GM13977 (cell line): Measurements from ENCODE around the gene AHDC1.
"Not testable (repeated sequence)": the region's sequence is repeated elsewhere in the genome, so short reads cannot be mapped to it uniquely, and the experiment has no call there.

Experiments
- DNase-seq: peaks from one replicate; pipeline ENCODE4 v3.0.0; 2012; ENCODE audit warnings: low spot score
- in situ Hi-C: fragments of 300-500 bp; cut with MboI; formaldehyde crosslinking; loops from one replicate; pipeline ENCODE4 v1.12.0; 2022; ENCODE audit warnings: low sequenced_read_pairs, low pct_unique_long_range_greater_than_20kb, mixed read lengths, inconsistent platforms; ENCODE audit not compliant: unreplicated experiment
- TF ChIP-seq, protein P1 (sequence below): IDR thresholded peaks from 2 replicates; pipeline ENCODE4 v1.5.1; 2012; ENCODE audit warnings: mild to moderate bottlenecking, control low read depth; ENCODE audit not compliant: insufficient read depth; ENCODE audit errors: extremely low read depth, missing control alignments

AHDC1 gene

GRCh38 chr1:27506703-27507102 is 97.2 kb downstream of the AHDC1 start:
- TF ChIP-seq, protein P1, sequence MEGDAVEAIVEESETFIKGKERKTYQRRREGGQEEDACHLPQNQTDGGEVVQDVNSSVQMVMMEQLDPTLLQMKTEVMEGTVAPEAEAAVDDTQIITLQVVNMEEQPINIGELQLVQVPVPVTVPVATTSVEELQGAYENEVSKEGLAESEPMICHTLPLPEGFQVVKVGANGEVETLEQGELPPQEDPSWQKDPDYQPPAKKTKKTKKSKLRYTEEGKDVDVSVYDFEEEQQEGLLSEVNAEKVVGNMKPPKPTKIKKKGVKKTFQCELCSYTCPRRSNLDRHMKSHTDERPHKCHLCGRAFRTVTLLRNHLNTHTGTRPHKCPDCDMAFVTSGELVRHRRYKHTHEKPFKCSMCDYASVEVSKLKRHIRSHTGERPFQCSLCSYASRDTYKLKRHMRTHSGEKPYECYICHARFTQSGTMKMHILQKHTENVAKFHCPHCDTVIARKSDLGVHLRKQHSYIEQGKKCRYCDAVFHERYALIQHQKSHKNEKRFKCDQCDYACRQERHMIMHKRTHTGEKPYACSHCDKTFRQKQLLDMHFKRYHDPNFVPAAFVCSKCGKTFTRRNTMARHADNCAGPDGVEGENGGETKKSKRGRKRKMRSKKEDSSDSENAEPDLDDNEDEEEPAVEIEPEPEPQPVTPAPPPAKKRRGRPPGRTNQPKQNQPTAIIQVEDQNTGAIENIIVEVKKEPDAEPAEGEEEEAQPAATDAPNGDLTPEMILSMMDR: no peak
- no peak for DNase-seq
- in situ Hi-C loops: no loop called here

DNA sequence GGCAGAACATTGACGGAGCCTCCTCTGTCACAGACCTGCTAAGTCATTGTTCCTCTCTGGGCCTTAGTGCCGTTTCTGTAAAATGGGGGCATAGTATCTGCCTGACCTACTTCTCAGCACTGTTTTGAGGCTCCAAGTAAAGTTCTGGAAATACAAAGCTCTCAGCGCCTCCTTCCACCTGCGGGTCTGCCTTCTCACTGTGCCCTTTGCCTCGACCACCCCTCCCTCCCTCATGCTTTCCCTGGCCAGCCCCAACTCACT is 98.6 kb downstream of the AHDC1 start:
- in situ Hi-C loops: no loop called here
- DNase-seq: no peak
- TF ChIP-seq, protein P1: no peak

GRCh38 chr1:27504588-27505419 is 99.1 kb downstream of the AHDC1 start:
- DNase-seq: no peak
- in situ Hi-C loops: no loop called here

GRCh38 chr1:27503844-27504587 is 99.9 kb downstream of the AHDC1 start:
- TF ChIP-seq, protein P1: no peak
- DNase-seq: no peak
- in situ Hi-C loops: no loop called here

More at GRCh38 chr1:27504588-27505419, 99.1 kb downstream of the AHDC1 start:
- TF ChIP-seq, protein P1: no peak

DNA sequence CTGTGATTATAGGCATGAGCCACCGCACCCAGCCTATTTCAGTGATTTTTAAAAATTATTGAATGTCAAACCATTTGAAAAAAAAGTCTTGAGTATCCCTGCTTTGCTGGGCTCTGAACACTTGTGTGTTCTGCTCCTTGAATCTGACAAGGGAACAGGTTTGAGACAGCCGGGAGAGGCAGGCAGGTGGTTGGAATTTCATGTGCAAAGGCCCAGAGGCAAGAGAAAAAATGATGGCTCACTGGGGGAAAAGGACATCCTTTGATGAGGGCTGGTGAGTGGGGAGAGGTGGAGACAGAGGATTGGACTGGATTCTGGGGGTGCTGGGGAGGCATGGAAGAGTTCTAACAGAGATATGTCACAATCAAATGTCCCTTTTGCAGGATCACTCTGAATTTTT is 100.9 kb downstream of the AHDC1 start:
- in situ Hi-C loops: no loop called here
- TF ChIP-seq, protein P1: no peak
- DNase-seq: no peak

- DNase-seq, in situ Hi-C loops: not testable (repeated sequence)
These were observed 102.8 kb downstream of the AHDC1 start for GRCh38 chr1:27501159-27501558.

DNA sequence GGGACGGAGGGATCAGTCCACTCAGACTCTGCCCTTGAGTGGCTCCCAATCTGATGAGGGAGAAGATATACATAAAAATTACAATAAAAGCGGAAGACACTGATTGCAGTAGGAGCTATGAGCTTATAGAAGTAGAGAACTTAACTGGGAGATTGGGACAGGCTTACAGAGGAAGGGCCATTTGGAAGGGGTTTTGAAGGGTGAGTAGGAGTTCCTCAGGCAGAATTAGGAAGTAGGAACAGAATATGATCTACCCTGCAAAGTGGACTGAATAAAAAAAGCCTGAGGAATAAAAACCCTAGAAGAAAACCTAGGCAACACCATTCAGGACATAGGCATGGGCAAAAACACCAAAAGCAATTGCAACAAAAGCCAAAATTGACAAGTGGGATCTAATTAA is 104.8 kb downstream of the AHDC1 start:
- TF ChIP-seq, protein P1: no peak
- DNase-seq: no peak
- in situ Hi-C loops: no loop called here
